ENCODE data around the gene PRR19.

PRR19 gene

DNA sequence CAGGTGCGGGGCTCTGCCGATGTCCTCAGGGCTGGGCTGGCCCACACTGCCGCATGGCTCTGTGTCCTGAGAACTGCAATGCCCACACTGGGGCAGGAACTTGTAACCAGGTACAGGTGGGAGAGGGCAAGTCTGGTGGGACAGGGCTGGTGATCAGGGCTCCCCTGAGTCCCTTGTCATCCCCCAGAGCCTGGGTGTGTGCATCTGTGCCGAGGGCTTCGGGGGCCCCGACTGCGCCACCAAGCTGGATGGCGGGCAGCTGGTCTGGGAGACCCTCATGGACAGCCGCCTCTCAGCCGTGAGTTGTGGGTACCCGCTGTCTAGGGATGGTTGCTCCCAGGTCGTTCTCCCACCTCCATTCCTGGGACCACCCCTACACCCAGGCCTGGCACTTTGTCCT, 54.0 kb downstream of the PRR19 start:
- DNase-seq (ENCODE audit: insufficient read length, low spot score) (no peak), FAIRE-seq (no peak)
- TF ChIP-seq, protein P1, sequence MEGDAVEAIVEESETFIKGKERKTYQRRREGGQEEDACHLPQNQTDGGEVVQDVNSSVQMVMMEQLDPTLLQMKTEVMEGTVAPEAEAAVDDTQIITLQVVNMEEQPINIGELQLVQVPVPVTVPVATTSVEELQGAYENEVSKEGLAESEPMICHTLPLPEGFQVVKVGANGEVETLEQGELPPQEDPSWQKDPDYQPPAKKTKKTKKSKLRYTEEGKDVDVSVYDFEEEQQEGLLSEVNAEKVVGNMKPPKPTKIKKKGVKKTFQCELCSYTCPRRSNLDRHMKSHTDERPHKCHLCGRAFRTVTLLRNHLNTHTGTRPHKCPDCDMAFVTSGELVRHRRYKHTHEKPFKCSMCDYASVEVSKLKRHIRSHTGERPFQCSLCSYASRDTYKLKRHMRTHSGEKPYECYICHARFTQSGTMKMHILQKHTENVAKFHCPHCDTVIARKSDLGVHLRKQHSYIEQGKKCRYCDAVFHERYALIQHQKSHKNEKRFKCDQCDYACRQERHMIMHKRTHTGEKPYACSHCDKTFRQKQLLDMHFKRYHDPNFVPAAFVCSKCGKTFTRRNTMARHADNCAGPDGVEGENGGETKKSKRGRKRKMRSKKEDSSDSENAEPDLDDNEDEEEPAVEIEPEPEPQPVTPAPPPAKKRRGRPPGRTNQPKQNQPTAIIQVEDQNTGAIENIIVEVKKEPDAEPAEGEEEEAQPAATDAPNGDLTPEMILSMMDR (IDR thresholded peaks at IDR 0.05; ENCODE audit: insufficient read depth, missing control alignments), result no peak

DNA sequence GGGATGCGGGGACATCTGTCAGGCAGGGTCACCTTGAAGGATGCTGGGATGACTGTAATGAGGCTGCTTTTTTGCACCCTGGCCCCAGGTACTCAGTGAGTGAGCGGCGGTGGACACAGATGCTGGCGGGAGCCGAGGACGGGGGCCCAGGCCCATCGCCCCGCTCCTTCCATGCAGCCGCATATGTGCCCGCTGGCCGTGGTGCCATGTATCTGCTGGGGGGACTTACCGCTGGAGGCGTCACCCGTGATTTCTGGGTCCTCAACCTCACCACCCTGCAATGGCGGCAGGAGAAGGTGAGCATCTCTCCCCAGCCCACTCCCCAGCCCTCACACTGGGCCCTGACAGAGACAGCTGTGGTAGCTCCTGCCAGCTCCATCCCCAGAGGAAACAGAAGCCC, 54.8 kb downstream of the PRR19 start:
- FAIRE-seq, result no peak
- no peak for DNase-seq (ENCODE audit: insufficient read length, low spot score)
- TF ChIP-seq, protein P1 (IDR thresholded peaks at IDR 0.05; ENCODE audit: insufficient read depth, missing control alignments), result no peak

DNA sequence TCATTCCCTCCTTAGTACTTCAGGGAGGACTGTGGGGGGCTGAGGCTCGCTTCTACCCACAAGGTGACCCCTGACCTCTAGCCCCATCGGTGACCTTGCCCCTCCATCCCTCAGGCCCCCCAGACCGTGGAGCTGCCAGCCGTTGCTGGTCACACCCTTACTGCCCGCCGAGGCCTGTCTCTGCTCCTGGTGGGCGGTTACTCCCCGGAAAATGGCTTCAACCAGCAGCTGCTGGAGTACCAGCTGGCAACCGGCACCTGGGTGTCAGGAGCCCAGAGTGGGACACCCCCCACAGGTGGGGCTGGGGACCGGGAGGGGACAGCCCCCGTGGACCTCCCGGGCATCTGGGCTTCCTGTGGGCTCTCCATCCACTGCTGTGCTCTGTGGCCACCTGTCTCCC, 55.4 kb downstream of the PRR19 start:
- TF ChIP-seq, protein P1 (IDR thresholded peaks at IDR 0.05; ENCODE audit: insufficient read depth, missing control alignments), result no peak
- FAIRE-seq, result no peak
- DNase-seq (ENCODE audit: insufficient read length, low spot score), result no peak

All from D721Med (cell line).